Islet of Langerhans (tissue), 1 donor: ENCODE data around the gene CDH13.
A peak's percentile ranks its signal among the peaks of the same experiment; 100 is the strongest.

Source experiments
- FAIRE-seq: peaks from one replicate; lab custom pipeline; 2011; peaks lifted over from hg19 to GRCh38; lab: Jason Lieb, UNC

The CDH13 gene

DNA sequence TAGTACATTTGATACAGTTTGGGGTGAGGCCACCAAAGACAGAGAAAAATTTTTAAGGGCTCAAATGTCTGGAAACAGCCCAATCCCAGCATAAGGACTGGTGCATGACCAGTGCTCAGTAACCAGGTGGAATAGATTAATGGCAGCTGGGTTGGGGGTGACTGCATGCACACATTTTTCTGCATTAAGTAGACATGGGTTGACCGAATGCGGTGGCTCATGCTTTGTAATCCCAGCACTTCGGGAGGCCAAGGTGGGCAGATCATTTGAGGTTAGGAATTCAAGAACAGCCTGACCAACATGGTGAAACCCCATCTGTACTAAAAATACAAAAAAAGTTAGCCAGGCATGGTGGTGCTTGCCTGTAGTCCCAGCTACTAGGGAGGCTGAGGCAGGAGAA lies 1060.0 kb downstream of the CDH13 start:
- FAIRE-seq = no peak

DNA sequence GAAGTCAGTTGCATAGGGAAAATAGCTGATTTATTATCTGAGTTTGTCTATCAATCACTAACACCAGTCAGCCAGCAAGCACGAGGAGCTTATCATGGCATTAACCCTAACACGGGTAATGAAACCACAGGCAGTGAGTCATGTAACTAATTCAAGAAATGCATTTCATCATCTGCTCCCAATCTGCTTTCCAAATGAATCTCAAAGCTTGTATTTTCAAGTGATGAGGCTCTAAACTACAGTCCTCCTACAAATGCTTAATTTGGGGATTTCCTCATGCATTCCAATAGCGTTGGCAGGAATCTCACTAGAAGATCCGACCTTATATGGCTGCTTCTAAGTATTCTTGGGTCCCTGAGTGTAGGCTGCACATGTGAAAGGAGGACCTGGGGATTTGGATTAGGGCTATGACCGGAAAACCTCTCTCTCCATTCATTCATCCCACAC lies 1062.6 kb downstream of the CDH13 start:
- FAIRE-seq = peak; percentile 21

DNA sequence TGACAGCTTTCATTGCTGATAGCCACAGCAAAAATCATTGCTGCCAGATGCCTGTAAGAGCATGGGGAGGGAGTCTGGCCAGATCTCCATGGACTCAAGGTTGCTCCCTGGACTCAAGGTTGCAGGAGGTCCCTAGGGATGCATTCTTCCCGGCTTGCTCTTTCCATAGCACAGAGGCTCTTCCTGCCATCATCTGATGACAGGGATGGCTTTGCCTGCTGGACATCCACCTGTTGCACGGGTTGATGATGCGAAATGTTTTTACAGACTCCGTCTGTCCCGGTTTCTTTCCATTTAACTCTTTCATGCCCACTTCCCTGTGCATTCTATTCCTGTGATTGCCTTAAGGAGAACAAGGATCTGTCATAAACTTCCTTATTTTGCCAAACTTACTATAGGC lies 1065.5 kb downstream of the CDH13 start:
- FAIRE-seq = no peak

DNA sequence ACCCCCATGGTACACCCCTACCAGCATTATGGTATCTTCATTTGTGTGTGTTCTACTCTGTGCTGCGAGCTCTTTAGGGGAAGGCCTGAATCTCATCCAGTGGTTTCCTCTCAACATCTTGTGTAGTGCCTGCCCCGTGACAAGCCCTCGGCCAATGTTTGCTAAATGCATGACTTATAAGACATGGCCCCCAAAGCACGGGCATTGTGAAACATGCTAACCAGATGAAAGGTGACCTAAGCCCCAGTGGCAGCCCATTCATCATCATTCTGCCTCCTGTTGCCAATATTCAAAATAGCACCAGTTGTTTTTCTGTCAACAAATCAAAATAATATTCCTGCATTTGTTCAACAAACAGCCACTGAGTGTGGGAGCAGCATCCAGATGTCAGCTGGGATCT lies 1072.2 kb downstream of the CDH13 start:
- FAIRE-seq = no peak

DNA sequence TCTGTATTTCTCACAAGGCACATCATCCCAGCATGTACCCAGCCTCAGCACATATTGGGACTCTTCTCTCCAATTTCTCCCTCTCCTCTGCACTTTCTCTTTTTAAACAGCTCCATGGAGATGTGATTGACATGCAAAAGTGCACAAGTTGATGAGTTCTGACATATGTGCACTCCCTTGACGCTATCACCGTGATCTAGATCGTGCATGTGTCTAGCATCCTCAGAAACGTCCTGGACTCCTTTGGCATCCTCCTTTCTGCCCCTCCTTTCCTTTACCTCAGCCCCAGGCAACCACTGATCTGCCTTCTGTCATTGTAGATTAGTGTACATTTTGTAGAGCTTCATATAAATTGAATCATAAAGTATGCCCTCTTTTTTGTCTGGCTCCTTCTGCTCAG lies 1073.0 kb downstream of the CDH13 start:
- no peak for FAIRE-seq

DNA sequence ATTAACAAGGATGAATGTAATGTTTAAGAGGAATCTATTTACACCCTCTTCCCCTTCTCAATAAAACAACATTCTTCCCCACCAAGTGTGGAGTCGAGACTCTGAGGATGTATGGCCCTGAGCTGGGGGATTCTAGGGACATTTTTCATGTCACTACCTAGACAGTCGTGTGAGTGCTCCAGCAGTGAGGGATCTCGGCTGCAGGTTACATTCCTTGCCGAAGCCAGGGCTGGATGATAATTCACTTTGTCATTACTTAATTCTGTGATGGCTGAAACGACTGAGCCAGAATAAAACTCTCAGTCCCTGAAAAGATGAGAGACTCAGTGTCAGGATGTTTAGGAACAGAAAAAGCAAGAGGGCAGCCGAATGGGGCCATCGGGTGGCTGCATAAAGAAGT lies 1074.1 kb downstream of the CDH13 start:
- no peak for FAIRE-seq

DNA sequence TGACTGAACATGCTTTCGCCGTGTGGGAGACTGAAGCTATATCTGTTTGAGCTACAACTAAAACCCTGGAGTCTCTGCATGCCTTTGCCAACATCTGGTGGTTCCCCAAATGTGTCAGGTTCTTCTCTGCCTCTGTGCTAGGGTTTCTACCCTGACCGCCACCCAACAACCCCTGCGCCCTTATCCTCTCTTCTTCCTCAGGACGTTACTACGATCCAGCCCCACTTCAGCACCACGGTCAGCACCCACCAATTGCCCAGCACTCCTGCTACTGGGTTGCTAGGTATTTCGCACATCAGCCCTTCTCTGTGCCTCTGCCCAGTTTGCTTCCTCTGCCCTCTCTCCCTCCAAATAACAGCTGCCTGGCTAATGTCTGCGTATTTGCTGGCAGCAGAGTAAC lies 1074.7 kb downstream of the CDH13 start:
- FAIRE-seq = no peak

DNA sequence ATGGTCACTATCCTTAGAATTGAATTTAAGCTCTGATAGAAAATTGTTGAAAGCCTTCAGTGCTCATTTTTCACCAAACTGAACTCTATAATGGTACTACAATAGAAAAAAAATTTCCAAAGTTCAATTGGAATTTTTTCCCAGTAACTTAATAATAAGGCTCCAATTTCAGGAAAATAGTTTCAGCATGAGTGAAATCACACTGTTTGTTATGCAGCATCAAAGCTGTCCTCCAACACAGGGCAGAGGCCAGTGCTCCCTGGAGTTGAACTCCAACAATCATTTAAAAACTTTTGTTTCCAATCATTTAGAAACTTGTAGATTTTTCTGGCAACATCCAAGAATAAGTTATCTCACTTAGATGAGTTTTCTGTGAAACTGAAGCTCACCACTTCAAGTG lies 1077.9 kb downstream of the CDH13 start:
- no peak for FAIRE-seq

DNA sequence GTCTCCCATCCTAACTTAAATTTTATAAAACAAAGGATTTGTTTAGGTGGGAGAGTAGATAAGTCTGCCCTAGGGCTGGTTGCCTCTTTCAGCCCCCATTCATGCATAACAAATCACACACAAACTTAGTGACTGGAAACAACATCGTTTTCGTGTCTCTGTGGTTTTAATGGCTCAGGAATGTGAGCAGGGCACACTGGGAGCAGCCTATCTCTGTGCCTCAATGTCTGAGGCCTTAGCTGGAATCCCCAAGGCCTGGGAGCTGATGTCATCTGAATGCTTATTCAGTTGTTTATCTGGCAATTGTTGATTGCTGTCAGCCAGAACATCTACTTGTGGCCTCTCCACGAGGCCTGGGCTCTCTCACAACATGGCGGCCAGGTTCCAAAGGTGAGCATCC lies 1079.1 kb downstream of the CDH13 start:
- no peak for FAIRE-seq

DNA sequence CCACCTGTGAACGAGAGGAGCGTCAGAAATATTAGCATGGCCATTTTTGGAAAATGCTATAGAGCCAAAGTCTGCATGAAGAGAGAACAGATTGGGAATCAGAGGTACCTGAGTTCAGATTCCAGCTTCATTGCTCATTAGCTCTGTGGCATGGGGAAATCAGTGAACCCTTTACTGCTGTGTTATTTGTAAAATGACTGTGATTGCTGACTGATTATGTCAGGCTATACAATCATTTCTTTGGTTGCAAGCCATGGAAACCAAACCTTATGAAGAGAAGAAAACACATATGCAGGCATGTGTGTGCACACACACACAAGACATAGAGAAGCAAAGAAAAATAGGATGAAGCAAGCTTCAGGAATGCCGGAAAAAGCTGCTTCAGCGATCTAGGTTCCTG lies 1079.6 kb downstream of the CDH13 start:
- FAIRE-seq = no peak

DNA sequence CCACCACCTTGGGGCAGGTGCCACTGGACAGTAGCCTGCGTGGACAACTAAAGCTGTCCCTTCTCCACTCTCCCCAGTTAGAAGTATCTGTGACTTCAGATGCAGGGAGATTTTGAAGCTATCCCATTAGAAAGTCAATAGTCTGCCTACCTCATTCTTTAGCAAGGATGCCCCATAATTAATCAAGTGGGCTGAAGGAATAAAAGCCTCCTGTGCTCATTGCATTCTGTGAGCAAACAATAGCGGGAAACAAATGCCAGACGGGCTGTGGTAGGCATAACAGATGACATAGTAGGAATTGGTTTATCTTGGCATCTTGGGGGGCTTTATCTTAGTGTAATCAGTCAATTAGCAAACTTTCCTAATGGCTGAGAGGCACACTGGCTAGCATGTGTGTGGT lies 1084.3 kb downstream of the CDH13 start:
- FAIRE-seq = no peak

DNA sequence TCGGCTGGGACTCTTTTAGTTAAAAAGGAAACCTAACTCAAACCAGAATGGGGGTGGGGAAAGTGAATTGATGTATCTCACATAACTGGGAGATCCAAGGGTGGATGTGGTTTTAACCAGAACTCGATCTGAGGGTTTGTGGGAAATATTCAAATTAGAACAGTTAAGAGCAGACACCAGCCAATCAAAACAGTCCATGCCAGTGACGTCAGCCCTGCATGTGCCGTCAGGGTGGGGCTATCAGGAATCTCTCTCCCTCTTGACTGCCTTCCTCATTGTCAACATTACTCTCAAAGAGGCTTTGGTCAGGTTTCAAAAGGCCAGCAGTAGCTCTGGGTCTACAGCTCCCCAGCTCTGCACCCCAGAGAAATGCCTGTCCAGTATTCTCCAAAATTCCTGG lies 1086.8 kb downstream of the CDH13 start:
- FAIRE-seq = no peak

DNA sequence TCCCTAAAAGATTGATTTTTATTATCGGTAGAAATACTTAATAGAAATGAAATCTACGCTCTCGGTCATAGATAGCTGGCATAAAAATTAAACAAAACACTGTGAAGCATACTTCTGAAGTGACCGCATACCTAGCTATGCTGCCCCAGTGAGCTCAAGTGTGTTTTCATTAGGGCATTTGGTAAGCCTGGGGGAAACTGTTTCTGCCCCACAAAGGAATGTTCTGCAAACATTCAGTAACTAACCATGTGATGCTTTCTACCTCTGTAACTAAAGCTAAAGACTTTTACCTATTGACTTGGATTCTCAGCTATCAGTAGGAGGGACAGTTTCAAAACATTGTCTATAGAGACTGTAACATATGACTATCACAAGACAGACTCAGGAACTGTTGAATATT lies 1087.5 kb downstream of the CDH13 start:
- FAIRE-seq = no peak

DNA sequence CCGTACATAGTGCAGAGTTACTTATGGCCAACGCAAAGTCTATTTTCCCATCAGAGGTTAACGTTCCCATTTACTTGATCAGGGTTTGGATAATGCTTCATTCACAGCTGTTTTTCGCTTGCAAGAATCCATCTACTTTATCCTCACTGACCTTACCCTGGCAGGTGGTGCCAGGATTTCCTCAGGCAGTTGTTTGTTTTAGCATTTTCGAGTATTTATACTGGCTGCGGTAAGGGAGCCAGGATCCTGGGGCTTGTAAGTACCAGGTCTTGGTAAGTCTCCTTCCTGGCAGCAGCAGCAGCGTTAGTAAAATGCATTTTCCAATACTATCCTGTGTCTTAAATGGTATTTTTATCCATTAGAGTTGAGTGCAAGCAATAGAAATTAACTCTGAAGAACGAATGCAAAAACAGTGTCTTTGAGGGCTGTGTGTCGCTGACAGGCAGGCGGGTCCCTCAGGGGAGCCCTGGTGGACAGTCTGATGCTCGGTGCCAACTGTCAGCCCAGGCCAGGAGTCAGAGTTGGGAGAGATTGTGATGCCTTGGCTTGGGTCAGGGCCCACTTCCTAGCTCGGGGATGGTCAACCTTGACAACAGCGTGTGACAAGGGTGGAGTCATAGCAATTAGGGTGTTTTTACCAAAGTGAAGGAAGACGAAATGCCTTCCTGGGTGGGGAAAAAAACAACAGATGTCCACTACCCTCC lies 1088.6 kb downstream of the CDH13 start:
- FAIRE-seq = no peak

DNA sequence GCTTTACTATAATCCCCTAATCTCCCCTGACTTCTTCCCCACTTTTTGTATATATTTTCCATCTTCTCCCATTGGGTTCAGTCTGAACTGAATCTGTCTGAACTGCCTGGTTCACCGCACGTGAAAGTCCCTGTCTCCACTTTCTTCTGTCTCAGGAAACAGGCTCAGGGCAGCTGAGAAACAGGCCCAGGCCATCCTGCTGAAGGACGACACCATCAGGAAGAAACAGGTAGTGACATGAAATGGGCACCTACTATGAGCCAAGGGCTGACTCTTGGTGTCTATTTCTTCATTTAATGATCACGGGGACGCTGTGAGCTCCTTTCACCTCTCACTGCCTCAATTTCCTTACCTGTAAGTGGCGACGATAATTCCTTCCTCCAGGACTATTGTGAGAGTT lies 1090.5 kb downstream of the CDH13 start:
- no peak for FAIRE-seq

DNA sequence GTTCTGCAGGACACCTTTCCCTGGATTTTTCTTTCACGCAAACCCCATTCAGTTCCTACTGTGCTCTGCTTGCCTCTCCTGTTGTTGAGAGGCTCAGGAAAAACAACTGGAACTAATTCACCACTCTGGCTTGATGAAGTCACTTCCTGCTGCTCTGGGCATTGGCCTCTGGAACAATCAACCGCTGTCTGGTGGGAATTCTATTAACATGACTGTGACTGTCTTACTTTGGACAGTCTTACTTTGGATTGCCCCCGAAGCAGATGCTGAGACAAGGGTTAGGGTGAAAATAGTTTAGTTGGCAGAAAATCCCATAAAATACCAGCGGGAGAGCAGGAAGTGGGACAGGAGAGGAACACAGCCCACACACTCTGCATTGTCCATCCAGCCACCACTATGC lies 1091.0 kb downstream of the CDH13 start:
- FAIRE-seq = no peak

DNA sequence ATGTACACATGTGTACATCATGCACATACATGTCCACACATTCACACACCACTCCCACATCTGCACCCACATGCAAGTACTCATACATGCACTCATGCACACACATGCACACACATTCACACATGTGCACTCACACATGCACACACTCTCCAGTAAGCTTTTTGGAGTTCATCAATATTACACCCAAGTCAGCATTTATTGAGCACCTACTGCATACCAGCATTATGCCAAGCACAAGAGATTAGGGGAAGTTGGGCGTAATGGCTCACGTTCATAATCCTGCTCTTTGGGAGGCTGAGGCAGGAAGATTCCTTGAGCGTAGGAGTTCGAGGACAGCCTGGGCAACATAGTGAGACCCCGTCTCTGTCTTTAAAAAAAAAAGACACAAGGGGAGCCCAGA lies 1093.4 kb downstream of the CDH13 start:
- FAIRE-seq = no peak

DNA sequence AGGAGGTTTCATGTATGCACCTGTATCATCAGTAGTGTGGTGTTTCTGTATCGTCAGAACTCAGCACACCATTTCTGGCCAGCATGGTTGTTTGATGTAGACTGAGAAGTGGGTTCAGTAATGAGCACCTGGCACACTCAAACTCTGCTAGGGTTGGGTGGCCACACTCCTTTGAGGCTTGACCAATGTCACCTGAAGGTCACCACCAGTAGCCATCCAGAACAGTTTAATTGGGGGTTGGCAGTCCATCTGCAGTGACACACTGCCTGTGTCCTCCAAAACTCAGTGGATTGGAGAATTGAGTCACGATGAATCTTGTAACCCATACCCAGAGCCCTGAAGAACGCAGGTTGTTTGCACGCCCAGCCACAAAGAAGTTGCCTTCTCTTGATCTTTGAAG lies 1094.2 kb downstream of the CDH13 start:
- FAIRE-seq = no peak

DNA sequence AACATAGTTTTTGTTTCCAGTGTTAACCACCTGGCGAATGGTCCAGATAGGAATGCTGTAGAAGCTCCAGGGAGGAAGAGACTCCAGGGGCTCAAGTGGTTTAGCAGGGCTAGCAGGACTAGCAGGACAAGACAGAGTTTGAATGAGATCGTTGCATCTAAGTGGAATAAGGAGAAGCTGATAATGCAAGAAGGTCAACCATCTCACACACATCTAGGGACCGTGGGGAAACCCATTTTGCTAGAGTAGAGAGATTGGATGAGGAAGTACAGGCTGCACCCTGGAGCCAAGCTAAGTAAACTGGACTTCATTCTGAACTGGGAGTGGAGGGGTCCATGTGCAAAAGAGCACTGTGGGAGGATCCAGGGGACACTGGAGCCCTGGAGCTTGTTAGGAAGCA lies 1094.9 kb downstream of the CDH13 start:
- FAIRE-seq = no peak

DNA sequence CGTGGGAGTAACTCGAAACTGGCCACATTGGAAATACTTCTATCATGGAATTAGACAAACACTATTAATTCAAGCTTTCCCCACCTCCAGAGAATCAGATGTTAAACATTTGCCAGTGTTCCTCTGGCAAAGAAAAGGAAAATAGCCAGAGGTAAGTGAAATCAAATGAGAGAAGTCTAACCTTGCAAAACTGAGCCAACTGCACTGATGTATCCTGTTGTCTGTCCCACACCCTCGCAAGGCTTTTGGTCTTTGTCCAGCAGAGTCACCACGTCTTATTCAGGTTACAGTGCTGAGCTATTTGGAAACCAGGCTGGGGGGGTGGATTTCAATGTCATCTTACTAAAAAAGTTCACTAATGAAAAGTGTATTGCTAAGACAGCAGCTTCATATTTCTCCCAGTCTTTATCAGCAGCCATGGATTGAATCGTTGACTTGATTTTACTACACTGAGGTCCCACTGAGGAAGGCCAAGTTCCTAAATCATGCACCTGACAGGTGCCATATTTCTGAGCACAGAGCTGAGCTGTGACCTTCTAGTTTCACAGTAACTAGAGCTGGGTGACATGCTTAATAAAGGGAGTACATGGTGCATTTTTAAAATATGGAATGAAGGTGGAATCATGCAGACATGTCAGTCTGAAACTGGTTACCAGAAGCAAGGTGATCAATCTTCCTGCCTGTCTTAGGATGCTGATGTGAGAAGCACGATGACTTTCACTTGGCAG lies 1095.9 kb downstream of the CDH13 start:
- no peak for FAIRE-seq

DNA sequence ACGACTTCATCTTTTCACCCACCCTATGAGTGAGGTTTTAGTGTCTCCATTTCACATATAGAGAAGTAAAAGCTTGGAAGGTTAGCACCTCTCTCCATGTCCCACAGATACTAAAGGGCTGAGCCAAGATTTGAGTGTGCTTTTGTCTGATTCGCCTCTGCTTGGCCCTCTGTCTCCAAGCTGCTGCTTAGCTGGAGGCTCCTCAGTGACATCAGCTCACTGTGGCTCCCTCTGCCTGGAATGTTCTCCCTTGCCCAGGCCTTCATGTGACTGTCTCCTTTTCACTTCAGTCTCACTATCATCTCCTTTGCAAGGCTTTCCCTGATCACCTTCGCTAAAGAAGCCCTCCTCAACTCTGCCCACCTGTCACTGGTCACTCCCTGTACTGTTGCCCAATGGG lies 1096.5 kb downstream of the CDH13 start:
- FAIRE-seq = no peak

DNA sequence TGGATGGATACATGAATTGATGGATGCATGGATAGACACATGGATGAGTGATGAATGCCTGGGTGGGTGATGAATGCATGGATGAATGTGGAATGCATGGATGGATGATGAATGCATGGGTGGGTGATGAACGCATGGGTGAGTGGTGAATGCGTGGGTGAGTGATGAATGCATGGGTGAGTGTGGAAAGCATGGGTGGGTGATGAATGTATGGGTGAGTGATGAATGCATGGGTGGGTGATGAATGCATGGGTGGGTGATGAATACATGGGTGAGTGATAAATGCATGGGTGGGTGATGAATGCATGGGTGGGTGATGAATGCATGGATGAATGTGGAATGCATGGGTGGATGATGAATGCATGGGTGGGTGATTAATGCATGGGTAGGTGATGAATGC lies 1097.1 kb downstream of the CDH13 start:
- FAIRE-seq = no peak

DNA sequence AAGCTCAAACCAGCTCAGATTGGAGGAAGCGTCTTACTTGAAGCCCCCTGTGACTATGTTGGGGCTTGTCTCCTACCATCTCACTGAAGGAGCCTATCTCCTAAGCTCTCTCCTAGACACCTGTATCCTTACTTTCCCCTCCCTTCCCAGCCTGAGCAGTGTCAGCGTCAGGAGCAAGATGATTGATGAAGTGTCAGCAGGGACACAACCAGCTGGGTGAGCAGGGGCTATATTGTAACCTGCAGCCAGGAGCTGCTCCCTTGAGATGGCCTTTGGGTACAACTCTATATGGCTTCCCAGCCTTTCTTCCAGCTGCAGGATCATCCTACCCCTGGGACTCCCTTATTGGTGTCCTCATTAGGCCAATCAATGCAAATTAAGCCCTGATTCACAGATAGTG lies 1097.8 kb downstream of the CDH13 start:
- FAIRE-seq = no peak

DNA sequence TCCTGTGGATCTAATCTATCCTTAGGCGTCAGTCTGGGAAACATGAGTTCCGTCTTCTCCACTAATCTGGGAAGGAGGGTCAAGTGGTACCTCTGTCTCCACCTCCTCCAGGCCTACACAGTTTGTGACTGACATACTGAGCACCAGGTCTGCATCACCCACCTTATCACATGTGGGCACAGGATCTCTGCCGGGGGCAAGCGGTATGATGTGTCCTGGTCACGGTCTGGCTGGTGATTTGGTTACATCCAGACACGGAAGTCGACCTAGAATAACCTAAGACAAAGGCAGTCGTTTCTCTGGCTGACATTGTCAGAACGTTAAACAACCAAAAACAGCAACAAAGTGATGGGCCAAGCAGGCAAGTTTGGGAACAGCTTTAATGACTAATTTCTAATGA lies 1098.5 kb downstream of the CDH13 start:
- no peak for FAIRE-seq
